Cardiac septum (tissue), 1 donor: Measurements from ENCODE around the gene TAS1R2. TPM values are rescaled to one million over a fixed set of nuclear protein-coding genes. Genes with fewer than 3 reads are reported as not detected.

Source experiments
- DNase-seq: peaks from one replicate; pipeline ENCODE4 v3.0.0-alpha.2; 2020; ENCODE audit warnings: low spot score
- intact Hi-C: fragments of 100-400 bp; cut with DNase I; formaldehyde crosslinking; loops from one replicate; pipeline ENCODE4 v1.14.0; 2022
- total RNA-seq: library from RNA; stranded (reverse); fragmentation: NEBNext Ultra II Directional; extraction: Animal tissue kit (Norgen Biotek cat#: 25700); gene quantifications from one replicate; pipeline ENCODE4 v1.2.1, GENCODE V29; 2021
- donor health status: DM: no; HTN: no; CAD: no.

The TAS1R2 gene
- total RNA-seq, 1 donor from 2014 or later: not detected

DNA sequence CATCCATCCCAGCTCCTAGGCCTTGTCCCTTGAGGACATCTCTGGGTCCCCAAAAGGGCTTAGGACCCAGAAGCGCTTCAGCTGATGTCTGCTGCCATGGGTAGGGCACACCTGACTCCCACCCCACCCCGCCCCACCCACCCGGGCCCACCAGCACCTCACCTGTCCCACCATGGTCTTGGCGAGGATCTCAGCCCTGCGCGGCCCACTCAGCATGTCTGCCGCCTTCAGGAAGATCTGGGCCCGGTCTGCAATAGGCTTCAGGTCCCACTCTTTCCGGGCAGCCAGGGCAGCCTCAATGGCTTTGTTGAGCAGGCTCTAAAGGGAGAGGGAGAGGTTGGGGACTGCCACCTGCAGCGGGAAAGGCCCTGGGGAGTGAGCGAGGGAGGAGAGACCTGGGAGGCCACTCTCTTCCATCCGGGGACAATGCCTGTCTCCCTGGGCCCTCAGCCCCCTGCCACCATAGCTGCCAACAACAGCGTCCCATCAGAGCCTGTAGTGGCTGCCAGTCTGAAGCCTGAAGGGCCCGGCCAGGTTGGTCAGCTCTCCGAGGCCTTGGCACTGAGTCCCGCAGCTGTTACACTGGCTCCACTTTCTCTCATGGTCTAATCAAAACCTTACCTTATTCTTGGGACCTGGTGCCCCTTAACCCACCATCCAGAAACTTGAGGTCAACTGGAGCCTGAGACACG is 26.0 kb upstream of the TAS1R2 start:
- no peak for DNase-seq
- intact Hi-C loops: no loop called here

DNA sequence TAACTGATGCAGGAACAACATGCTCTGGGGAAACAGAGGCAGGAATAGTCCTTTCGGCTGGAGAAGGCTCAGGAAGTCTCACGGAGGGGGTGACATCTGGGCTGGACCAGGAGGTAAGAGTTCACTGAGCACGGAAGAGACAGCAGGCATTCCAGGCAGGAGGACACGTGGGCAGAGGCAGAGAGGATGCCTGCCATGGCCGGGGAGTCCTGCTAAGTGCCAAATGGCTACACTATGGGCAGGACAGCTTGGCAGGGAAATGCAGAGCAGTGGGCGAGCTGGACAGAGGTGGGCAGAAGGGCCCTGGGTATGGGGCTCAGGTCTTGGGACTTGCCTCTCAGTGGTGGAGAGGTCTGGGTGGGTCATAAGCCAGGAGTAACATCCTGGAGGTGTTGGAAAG is 25.3 kb upstream of the TAS1R2 start:
- intact Hi-C loops: loop anchor here (5.0 kb wide), 1 partner anchor 213 kb away; no protein-coding TSS in a partner anchor
- DNase-seq: no peak

DNA sequence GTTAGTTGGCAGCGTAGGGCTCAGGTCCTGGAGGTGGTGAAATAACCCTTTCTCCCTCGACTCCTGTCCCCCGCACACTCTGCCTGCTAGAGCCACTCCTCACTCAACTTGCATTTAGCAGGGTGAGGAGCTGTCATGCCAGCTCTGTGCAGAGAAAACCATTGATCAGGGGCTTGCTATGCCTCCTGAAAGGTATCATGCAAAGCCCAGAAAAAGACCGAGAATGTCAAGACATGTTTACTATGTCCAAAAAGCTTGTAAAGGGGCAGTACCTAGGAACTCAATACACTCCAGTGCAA is 24.9 kb upstream of the TAS1R2 start:
- no peak for DNase-seq
- intact Hi-C loops: loop anchor here (5.0 kb wide), 1 partner anchor 213 kb away; no protein-coding TSS in a partner anchor

DNA sequence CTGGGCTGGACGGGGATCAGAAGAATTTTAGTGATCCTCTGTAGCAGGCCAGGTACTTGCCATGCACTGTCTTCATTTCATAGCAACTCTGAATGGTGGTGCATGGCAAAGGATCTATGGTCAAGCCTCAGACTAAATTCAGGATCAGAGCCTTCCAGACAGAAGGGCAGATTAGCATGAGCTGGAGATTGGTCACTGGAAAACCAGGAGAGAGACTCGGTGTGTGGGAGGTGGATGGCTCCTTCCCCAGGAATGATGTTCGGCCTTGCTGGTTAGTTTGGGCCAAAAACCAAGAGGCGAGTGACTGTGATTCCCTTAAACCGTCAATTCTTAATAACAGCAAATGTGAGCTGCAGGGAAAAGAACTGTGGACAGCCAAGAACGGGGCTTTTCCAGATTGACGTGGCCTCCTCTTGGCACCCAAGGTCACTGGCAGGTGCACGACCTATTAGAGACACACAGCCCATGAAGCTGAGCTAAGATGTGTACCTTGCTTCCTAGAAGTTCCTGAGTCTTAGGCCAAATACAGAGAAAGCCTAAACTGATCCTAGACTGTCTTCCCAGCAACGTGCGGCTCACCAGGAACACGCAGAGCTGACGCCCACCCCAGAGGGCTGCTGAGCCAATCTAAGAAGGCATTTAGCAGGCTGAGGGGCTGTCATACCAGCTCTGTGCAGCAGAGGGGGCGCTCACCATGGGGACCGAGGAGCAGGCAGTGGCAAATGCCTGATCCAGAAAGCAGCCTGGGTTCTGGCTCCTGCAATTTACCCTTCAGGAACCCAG is 24.4 kb upstream of the TAS1R2 start:
- no peak for DNase-seq
- intact Hi-C loops: loop anchor here (5.0 kb wide), 1 partner anchor 213 kb away; no protein-coding TSS in a partner anchor

DNA sequence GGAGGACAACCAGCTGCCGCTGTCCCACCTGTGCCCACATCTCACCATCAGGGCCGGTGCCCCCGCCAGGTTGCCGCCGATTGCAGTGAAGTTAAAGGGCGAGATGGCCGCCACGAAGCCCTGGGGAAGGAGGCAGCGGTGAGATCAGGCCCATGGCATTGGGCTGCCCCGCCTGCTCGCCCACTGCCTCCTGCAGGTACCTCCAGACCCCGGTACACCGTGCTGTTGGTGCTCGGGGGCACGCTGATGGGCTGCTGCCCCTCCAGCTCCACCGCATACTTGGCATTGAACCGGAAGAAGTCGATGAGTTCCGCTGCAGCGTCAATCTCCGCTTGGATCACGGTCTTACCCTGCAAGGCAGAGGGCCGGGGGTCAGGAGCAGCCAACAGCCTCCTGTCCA is 23.6 kb upstream of the TAS1R2 start:
- intact Hi-C loops: loop anchor here (5.0 kb wide), 1 partner anchor 214 kb away; no protein-coding TSS in a partner anchor
- DNase-seq: no peak

DNA sequence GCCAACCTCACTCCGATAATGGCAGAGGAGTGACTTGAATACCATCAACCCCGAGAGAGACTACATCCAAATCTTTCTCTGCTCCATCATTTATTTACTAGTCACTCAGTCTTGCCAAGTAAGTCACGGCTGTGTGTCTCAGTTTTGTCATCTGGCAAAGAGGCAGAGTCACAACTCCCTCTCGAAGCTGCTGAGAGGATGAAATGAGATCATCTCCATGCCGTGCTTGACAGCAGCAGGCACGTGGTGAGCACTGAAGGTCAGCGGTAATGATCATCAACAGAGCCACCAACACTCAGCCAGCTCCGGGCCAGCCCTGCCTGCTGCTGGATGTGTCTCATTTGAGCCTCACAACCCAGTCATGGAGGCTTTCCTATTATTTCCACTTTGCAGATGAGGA is 23.0 kb upstream of the TAS1R2 start:
- intact Hi-C loops: loop anchor here (5.0 kb wide), 1 partner anchor 215 kb away; no protein-coding TSS in a partner anchor
- no peak for DNase-seq

DNA sequence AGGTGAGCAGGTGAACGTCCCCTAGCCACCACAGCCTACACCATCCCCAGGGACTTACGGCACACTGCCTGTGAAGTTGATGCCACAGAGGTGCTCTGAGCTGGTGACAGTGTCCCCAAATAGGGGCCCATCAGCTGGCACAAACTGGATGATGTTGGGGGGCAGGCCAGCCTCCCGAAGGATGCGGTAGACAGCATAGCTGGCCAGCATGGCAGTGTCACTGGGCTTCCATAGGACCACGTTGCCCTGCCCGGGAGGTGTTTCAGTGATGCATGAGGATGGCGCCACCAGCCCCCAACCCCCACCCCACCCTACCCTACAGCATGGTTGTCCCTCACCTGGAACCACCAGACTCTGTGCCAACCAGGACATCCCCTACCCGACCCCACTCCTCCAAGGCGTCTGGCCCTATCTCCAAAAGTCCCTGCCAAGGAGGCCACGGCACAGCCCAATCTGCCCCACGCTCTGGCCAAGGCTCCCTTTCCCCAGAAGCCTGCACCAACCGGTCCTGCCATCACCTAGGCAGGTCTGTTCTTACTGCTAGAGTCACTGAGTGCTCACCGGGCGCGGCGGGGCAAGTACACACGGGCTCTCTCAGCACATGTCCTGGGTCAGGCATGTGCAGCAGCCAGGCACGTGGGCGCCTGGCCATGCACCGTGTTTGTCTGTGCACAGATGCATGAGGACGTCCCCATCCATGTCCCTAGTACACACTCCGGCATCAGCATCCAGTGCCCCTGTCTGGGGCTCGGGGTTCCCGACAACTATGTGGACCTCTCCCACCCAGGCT is 22.4 kb upstream of the TAS1R2 start:
- no peak for DNase-seq
- intact Hi-C loops: loop anchor here (5.0 kb wide), 1 partner anchor 215 kb away; no protein-coding TSS in a partner anchor

DNA sequence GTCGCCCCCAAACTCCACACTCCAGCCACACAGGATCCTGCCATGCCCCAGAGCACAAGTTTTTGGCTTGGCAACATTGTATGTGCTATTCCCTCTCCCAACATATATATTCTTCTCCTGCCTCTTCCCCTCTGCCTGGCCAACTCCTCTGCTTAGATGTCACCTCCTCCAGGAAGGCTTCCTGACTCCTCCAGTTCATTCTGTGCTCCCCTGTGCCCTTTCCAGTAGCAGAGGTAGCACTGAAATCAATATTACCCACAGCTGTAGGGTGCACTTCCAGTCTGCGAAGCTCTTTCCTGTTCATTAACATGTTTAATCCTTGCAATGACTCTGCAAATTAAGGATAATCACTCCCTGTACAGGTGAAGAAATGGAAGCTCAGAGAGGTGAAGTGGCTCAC is 21.7 kb upstream of the TAS1R2 start:
- intact Hi-C loops: loop anchor here (5.0 kb wide), 1 partner anchor 216 kb away; no protein-coding TSS in a partner anchor
- no peak for DNase-seq

DNA sequence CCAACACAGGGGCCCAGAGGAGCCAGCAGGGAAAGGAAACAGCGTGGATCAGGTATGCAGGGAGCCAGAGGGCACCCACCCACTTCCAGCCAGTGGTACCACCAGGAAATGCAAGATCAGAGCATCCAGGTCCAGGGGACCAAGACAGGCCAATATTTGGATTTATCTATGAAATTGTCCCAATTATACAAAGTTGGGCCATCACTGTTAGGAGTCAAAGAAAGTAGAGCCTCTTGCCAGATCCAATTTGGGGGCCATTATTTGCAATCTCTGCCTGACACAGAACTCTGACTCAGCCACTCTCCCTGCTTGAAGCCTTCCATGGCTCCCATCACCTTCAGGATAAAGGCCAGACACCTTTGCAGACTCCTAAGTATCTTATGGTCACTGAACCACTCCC is 21.1 kb upstream of the TAS1R2 start:
- DNase-seq: no peak
- intact Hi-C loops: loop anchor here (5.0 kb wide), 1 partner anchor 217 kb away; no protein-coding TSS in a partner anchor

DNA sequence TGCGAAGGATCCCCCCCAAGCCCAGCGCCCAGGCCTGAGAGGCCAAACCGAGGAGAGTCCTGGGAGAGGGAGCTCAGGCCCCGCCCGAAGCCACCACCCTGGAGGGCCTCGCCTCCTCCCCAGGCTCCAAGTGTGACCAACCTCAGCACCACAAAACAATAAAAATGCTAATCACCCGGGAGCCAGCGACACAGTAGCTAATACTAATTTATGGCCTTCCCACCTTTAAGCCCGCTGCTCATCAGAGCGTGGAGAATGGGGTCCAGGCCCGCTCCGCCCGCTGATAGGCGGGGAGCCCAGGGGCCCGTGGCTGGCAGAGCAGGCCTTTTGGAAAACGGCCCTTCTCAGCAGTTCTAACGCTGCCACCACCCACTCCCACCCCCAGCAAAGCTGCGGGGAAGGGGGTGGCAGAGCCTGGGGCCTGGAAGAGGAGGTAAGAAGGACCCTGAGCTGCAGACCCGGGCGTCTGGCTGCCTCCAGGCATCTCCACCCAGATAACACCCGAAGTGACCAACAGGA is 20.4 kb upstream of the TAS1R2 start:
- no peak for DNase-seq
- intact Hi-C loops: loop anchor here (5.0 kb wide), 1 partner anchor 217 kb away; no protein-coding TSS in a partner anchor

DNA sequence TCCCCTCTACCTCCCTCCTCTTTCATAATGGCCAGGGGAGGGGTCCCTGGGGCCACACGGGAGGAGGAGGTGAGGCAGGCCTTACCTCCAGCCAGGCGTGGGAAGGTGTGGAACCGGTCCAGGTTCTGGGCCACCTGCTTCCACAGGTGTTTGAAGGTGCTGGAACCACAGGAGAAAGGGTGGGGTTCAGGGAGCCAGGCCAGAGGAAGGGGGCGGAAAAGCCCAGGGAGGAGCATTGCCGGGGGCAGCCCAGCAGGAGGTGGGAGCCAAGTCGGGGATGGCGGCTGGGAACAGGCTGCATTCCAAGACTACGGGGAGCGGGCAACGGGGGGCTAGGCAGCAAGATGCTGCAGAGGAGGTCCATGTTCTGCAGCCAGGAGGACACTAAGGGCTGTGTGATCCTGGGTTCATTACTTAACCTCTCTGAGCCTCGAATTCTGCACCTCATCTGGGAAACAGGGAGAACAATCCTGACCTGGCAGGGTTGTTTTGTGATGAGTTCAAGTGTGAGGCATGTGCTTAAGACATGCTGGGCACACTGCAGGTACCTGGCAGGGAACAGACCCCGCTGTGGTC is 19.8 kb upstream of the TAS1R2 start:
- DNase-seq: no peak
- intact Hi-C loops: no loop called here

DNA sequence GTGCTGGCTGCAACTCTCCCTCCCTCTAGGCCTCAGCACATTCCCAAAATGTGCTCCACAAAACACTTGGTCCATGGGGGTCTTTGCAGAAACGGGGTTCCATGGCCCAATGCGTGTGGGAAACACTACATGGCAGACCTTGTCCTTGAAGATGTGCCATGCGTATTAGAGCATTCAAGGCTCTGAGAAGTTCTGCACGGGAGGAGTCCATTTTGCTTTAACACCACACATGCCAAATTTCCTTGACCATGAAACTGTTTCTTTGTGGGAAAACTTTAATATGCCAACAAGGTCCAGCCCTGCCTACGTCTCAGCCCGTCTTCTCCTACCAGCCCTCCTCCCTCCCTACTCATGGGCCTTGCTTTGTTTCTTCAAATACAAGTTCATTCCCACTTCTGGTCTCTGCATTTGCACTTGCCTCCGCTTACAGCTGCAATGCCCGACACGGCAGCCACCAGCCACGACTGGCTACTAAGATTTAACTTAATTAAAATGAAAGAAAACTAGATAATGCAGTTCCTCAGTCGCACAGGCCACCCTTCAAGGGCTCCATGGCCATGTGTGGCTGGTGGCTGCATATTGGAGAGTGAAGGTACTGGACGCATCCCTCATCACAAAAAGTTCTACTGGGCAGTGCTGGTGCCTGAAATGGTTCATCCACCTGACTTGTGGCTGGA is 19.2 kb upstream of the TAS1R2 start:
- DNase-seq: no peak
- intact Hi-C loops: no loop called here

DNA sequence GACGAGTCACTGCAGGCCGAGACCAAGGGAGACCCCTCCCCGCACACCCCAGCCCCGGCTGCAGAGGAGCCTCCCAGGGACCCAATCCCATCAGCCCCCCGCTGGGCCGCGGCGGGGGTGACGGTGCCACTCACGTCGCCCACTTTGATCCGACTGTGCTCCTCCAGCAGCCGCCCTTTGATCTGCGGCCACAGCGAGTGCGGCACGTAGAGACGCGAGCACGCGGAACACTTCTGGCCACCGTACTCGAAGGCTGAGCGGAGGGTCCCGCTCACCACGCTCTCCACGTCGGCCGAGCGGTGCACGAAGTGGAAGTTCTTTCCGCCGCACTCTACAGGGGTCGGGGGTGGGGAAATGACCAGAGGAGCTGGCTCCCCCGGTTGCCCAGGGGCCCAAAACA is 17.8 kb upstream of the TAS1R2 start:
- intact Hi-C loops: no loop called here

DNA sequence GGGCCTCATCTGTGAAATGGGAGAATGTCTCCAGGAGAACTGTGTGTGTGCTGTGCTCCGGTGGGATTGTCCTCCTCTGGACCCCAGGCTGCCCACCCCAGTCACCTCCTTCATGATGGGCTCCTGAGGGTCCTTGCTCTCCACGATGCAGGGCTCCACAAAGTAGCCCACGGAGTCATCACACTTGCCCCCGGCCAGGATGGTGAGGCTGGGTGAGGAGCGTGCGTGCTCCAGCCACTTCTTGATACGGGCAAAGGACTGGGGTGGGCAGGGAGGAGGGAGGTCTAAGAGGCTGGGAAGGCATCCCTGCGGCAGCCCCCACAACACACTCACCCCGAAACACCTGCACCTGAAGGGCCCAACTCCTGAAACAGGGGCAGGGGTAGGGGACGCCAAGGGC is 16.8 kb upstream of the TAS1R2 start:
- intact Hi-C loops: no loop called here
- DNase-seq: no peak

More for the DNA sequence above, 17.8 kb upstream of the TAS1R2 start:
- DNase-seq: no peak

DNA sequence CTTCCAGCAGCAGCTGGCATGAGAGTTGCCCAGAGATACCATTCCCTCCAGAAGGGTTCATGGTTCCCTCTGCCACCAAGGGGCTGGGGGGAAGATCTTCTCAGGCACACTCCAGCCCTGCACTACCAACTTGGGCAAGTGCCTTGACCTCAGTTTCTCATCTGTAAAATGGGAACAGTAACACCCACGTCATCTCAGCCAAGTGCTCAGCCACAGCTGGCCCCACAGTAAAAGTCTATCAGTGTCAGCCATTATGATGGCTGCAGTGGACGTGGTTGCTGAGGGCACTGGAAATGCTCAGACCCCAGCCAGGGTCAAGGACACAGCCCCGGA is 16.3 kb upstream of the TAS1R2 start:
- DNase-seq: no peak

DNA sequence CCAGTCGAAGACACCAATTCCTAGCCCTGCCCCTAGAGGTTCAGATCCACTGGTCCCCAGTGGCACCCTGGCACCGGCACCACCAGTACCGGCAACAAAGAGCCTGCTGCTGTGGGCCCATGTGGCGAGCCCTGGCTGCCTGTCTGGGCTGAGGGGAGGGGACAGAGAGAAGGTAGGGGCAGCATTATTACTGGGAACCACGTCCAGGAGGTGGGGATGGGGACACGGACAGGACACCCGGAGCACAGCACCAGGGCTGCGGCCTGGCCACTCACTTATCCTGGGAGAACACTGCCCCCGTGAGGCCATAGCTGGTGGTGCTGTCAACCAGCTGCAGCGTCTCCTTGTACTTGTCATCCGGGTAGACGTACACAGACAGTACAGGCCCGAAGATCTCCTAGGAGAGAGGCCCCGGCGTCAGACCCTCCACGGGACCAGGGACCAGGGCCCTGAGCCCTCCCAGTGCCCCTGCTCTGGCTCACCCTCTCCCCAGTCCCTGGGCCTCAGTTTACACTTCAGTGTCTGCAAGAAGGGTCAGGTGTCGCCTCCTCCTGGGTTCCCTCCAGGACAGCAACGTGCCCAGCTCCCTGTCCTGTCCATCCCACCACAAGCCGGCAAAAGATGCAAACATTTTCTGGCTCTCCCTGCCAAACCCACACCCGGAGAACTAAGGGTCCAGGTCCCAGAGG is 15.8 kb upstream of the TAS1R2 start:
- intact Hi-C loops: loop anchor here (1.0 kb wide), 1 partner anchor 278 kb away; no protein-coding TSS in a partner anchor
- DNase-seq: no peak

More for the DNA sequence above, 16.3 kb upstream of the TAS1R2 start:
- intact Hi-C loops: loop anchor here (1.0 kb wide), 1 partner anchor 278 kb away; no protein-coding TSS in a partner anchor

DNA sequence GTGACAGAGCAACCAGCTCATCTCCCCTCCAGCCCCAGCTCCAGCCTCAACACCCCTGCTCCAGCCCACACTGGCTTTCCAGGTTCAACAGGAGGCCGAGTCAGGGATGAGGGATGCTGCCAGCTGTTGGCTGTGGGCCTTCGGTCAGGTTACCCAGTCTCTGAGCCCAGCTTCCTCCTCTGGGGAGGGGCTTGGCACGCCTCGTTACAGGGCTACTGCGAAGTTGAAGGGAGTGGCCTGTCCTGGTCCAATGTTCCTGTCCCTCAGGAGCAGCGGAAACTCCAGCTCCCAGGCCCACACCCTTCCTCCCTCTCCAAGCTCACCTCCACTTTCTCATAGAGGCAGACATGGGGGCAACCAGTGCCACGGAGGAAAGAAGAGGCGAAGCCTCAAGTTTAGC is 15.1 kb upstream of the TAS1R2 start:
- no peak for DNase-seq
- intact Hi-C loops: no loop called here

DNA sequence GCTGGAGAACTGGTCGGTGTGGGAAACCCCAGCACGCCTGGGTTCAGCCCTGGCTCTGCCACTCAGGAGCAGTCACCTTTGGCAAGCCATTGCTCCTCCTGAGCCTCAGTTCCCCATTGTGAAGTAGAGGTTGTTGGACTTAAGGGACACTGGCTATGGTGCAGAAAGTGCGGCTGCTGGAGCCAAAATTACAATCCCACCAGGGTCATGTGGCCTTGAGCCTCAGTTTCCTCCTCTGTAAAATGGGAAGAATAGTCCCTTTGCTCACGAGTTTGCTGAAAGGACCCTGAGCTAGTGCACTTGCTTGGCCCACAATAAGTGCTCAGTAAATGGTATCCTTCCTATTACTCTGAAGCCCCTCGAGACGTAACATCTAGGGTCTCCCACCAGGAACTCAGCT is 14.6 kb upstream of the TAS1R2 start:
- intact Hi-C loops: no loop called here
- no peak for DNase-seq
